HFF-Myc (cell line): ENCODE data around the gene WFIKKN1.

Experiments
- DNase-seq: peaks from one replicate; pipeline ENCODE4 v3.0.0-alpha.2; 2011; ENCODE audit warnings: low read depth; ENCODE audit errors: extremely low read depth
- H3K4me3 ChIP-seq: replicated peaks from 2 replicates; pipeline ENCODE4 v1.5.1; 2011; ENCODE audit warnings: low read depth, mild to moderate bottlenecking, control low read depth, low read length
- CTCF ChIP-seq: IDR thresholded peaks from 2 replicates; pipeline ENCODE4 v1.5.1; 2012; ENCODE audit warnings: mild to moderate bottlenecking, low read depth, low read length, control low read depth; ENCODE audit errors: missing control alignments

WFIKKN1 gene

GRCh38 chr16:669666-670065 lies 38.9 kb downstream of the WFIKKN1 start:
- no peak for TF ChIP-seq CTCF
- peak overlapping the region; percentile 96 for H3K4me3 ChIP-seq
- no peak for DNase-seq

GRCh38 chr16:670485-671352 lies 39.9 kb downstream of the WFIKKN1 start:
- no peak overlapping the region for H3K4me3 ChIP-seq
- no peak for TF ChIP-seq CTCF
- DNase-seq = no peak

GRCh38 chr16:671353-672131 lies 40.8 kb downstream of the WFIKKN1 start:
- DNase-seq = no peak
- no peak for TF ChIP-seq CTCF
- no peak overlapping the region for H3K4me3 ChIP-seq

GRCh38 chr16:672371-672770 lies 41.6 kb downstream of the WFIKKN1 start:
- no peak for TF ChIP-seq CTCF
- H3K4me3 ChIP-seq = no peak overlapping the region
- DNase-seq = no peak

- H3K4me3 ChIP-seq = no peak overlapping the region
- TF ChIP-seq CTCF = no peak
- DNase-seq = no peak
Measured at GRCh38 chr16:672851-673250, 42.1 kb downstream of the WFIKKN1 start.

GRCh38 chr16:673399-673991 lies 42.7 kb downstream of the WFIKKN1 start:
- H3K4me3 ChIP-seq = no peak overlapping the region
- no peak for TF ChIP-seq CTCF
- no peak for DNase-seq
